GM10266 (cell line): ENCODE results near the gene OR4N2.
"Not testable (repeated sequence)": the region's sequence is repeated elsewhere in the genome, so short reads cannot be mapped to it uniquely, and the experiment has no call there.

Experiments
- DNase-seq: peaks from one replicate; pipeline ENCODE4 v3.0.0; 2012; ENCODE audit errors: extremely low spot score
- CTCF ChIP-seq: IDR thresholded peaks from 2 replicates; pipeline ENCODE4 v1.5.1; 2012; ENCODE audit warnings: mild to moderate bottlenecking, low read depth; ENCODE audit not compliant: control insufficient read depth, insufficient read depth; ENCODE audit errors: missing control alignments

The OR4N2 gene

GRCh38 chr14:19838433-19838832 is 34.9 kb downstream of the OR4N2 start:
- TF ChIP-seq CTCF, result no peak
- DNase-seq, result no peak

- no peak for TF ChIP-seq CTCF
- no peak for DNase-seq
Measured at GRCh38 chr14:19851365-19851764, 47.8 kb downstream of the OR4N2 start.

GRCh38 chr14:19866061-19866669 is 62.6 kb downstream of the OR4N2 start:
- DNase-seq, result not testable (repeated sequence)

GRCh38 chr14:19873178-19873577 is 69.6 kb downstream of the OR4N2 start:
- DNase-seq, result no peak
- TF ChIP-seq CTCF, result no peak

GRCh38 chr14:19874842-19875241 is 71.3 kb downstream of the OR4N2 start, which contains the start of gene OR4K2:
OR4K2 (plus strand) TSS chr14:19875142; CDS start chr14:19876268, 1,126 bp downstream.
- no peak for DNase-seq
- TF ChIP-seq CTCF, result no peak

GRCh38 chr14:19878029-19878642 is 74.6 kb downstream of the OR4N2 start:
- peak; percentile 51 for TF ChIP-seq CTCF
- no peak for DNase-seq
